Suppressor macrophage (primary cell): ENCODE results near the gene ZNF219.

Experiments used
- DNase-seq, 4 experiments: peaks; one replicate each; pipeline ENCODE4 v3.0.0-alpha.2; 2020 to 2022

Gene ZNF219

GRCh38 chr14:21087294-21088091 is 11.0 kb downstream of the ZNF219 start:
- peak; percentile 74 to 93 (median 81) for DNase-seq

GRCh38 chr14:21086908-21087293 is 11.6 kb downstream of the ZNF219 start:
- DNase-seq = no peak

GRCh38 chr14:21084998-21085853 is 13.2 kb downstream of the ZNF219 start:
- DNase-seq = peak; percentile 69 to 85 (median 82)

GRCh38 chr14:21084396-21084795 is 14.1 kb downstream of the ZNF219 start:
- DNase-seq = no peak

- no peak for DNase-seq
Observed at GRCh38 chr14:21083565-21084325, 14.7 kb downstream of the ZNF219 start.

GRCh38 chr14:21081521-21082142 is 16.8 kb downstream of the ZNF219 start:
- DNase-seq = no peak

GRCh38 chr14:21078726-21079125 is 19.7 kb downstream of the ZNF219 start:
- DNase-seq = no peak

- DNase-seq = no peak
Observed at GRCh38 chr14:21078287-21078686, 20.2 kb downstream of the ZNF219 start.

- no peak for DNase-seq
Observed at GRCh38 chr14:21077672-21078071, 20.8 kb downstream of the ZNF219 start.

GRCh38 chr14:21075719-21076437 is 22.6 kb downstream of the ZNF219 start:
- DNase-seq = no peak

GRCh38 chr14:21074398-21075272 is 23.8 kb downstream of the ZNF219 start:
- DNase-seq = no peak

- no peak for DNase-seq
Observed at GRCh38 chr14:21073921-21074320, 24.5 kb downstream of the ZNF219 start.

GRCh38 chr14:21072781-21073339 is 25.6 kb downstream of the ZNF219 start:
- DNase-seq = no peak

- DNase-seq = peak; percentile 82 to 92 (median 87)
Observed at GRCh38 chr14:21072031-21072473, 26.4 kb downstream of the ZNF219 start.

GRCh38 chr14:21071225-21072030 is 27.0 kb downstream of the ZNF219 start:
- DNase-seq = peak; percentile 90 to 96 (median 94)

GRCh38 chr14:21070610-21071224 is 27.7 kb downstream of the ZNF219 start:
- DNase-seq = peak; percentile 67 to 83 (median 80)

GRCh38 chr14:21070083-21070609 is 28.3 kb downstream of the ZNF219 start, which contains the start of gene ARHGEF40:
Gene ARHGEF40, plus strand, starts transcription at chr14:21070304. Its CDS starts 93 bp downstream, at chr14:21070397.
- DNase-seq = peak; percentile 59 to 85 (median 71)

- DNase-seq = peak in 2 of 4 experiments; percentile 17 to 26
Observed at GRCh38 chr14:21069388-21070082, 28.9 kb downstream of the ZNF219 start.
